Neural progenitor cell (in vitro differentiated cells): ENCODE data around the gene MED25. TPM values are rescaled to one million over a fixed set of nuclear protein-coding genes. Genes with fewer than 3 reads are reported as not detected.

ENCODE experiments used
- DNase-seq: peaks from one replicate; pipeline ENCODE4 v3.0.0-alpha.2; 2016; ENCODE audit warnings: low spot score
- H2AFZ ChIP-seq: fragments of 200-600 bp; sonication (generic); replicated peaks from 2 replicates; pipeline ENCODE4 v1.6.1; 2016; ENCODE audit warnings: antibody characterized with exemption
- H3F3A ChIP-seq: fragments of 200-600 bp; sonication (generic); 2 replicates; pipeline ENCODE4 v1.6.1; 2016; ENCODE audit warnings: antibody characterized with exemption, low read depth
- H3K27ac ChIP-seq: fragments of 200-600 bp; sonication (generic); 2 replicates; pipeline ENCODE4 v1.5.1; 2016; ENCODE audit warnings: mild to moderate bottlenecking
- H3K27me3 ChIP-seq: fragments of 200-600 bp; sonication (generic); 2 replicates; pipeline ENCODE4 v1.6.1; 2016; ENCODE audit warnings: mild to moderate bottlenecking, moderate library complexity
- H3K36me3 ChIP-seq: fragments of 200-600 bp; sonication (generic); 2 replicates; pipeline ENCODE4 v1.5.1; 2016
- H3K4me1 ChIP-seq: fragments of 200-600 bp; sonication (generic); 2 replicates; pipeline ENCODE4 v1.6.1; 2016; ENCODE audit warnings: mixed run types
- H3K4me2 ChIP-seq: fragments of 200-600 bp; sonication (generic); 2 replicates; pipeline ENCODE4 v1.6.1; 2016
- H3K4me3 ChIP-seq: fragments of 200-600 bp; sonication (generic); 2 replicates; pipeline ENCODE4 v1.5.1; 2016
- H3K79me2 ChIP-seq: fragments of 200-600 bp; sonication (generic); 2 replicates; pipeline ENCODE4 v1.6.1; 2016; ENCODE audit warnings: low read depth
- H3K9ac ChIP-seq: fragments of 200-600 bp; sonication (generic); 2 replicates; pipeline ENCODE4 v1.6.1; 2016
- H3K9me3 ChIP-seq: fragments of 200-600 bp; sonication (generic); 2 replicates; pipeline ENCODE4 v1.5.1; 2016; ENCODE audit warnings: low read depth
- H4K20me1 ChIP-seq: fragments of 200-600 bp; sonication (generic); 2 replicates; pipeline ENCODE4 v1.6.1; 2016; ENCODE audit warnings: low read depth
- H3K27ac Mint-ChIP-seq: 3 replicates; pipeline ENCODE4 v1.8.0; 2021; ENCODE audit warnings: mixed read lengths
- H3K27me3 Mint-ChIP-seq: 2 replicates; pipeline ENCODE4 v1.8.0; 2022; ENCODE audit warnings: low read depth, mild to moderate bottlenecking, inconsistent platforms, moderate library complexity, mixed read lengths; ENCODE audit not compliant: insufficient read depth
- H3K36me3 Mint-ChIP-seq: 3 replicates; pipeline ENCODE4 v1.8.0; 2021; ENCODE audit warnings: mixed read lengths
- H3K4me1 Mint-ChIP-seq: 3 replicates; pipeline ENCODE4 v1.8.0; 2021; ENCODE audit warnings: mixed read lengths
- H3K4me3 Mint-ChIP-seq: 3 replicates; pipeline ENCODE4 v1.8.0; 2021; ENCODE audit warnings: mild to moderate bottlenecking, moderate library complexity, mixed read lengths
- H3K9me3 Mint-ChIP-seq: 3 replicates; pipeline ENCODE4 v1.8.0; 2020; ENCODE audit warnings: mixed read lengths
- CTCF ChIP-seq: fragments of 200-600 bp; sonication (generic); IDR thresholded peaks from 2 replicates; pipeline ENCODE4 v1.5.1; 2017; ENCODE audit warnings: antibody characterized with exemption, mild to moderate bottlenecking
- EZH2 ChIP-seq: fragments of 200-600 bp; sonication (generic); IDR thresholded peaks from 2 replicates; pipeline ENCODE4 v1.6.1; 2017; ENCODE audit warnings: antibody characterized with exemption, mild to moderate bottlenecking, moderate library complexity
- EZH2phosphoT487 ChIP-seq: fragments of 200-600 bp; sonication (generic); IDR thresholded peaks from 2 replicates; pipeline ENCODE4 v1.6.1; 2017; ENCODE audit warnings: antibody characterized with exemption
- total RNA-seq: library from RNA; depleted of rRNA; stranded (reverse); fragments of >200 nt; gene quantifications from 2 replicates; pipeline ENCODE4 v1.2.3, GENCODE V29; 2015; ENCODE audit warnings: low replicate concordance

MED25 gene
- total RNA-seq, 1 donor from 2014 or later = 44.9 TPM

GRCh38 chr19:49824662-49825061, 6.6 kb downstream of the MED25 start:
- TF ChIP-seq EZH2 = no peak
- TF ChIP-seq EZH2phosphoT487 = no peak
- TF ChIP-seq CTCF = no peak
- H3K79me2 ChIP-seq = peaks cover 54% of the 10 kb centered on the region

GRCh38 chr19:49827034-49827433, 8.9 kb downstream of the MED25 start:
- Histone ChIP-seq H3K9ac (no peak overlapping the region), H3K36me3 (no peaks in the 10 kb centered on the region), H3K9me3 (no peaks in the 10 kb centered on the region), H3K79me2 (peaks cover 32% of the 10 kb centered on the region), H3F3A (no peaks in the 10 kb centered on the region), H3K4me2 (no peak overlapping the region), H4K20me1 (peaks cover 38% of the 10 kb centered on the region), H3K4me1 (no peaks in the 10 kb centered on the region), H3K27ac (no peak overlapping the region), H3K4me3 (no peak overlapping the region), H3K27me3 (no peaks in the 10 kb centered on the region), H2AFZ (no peak overlapping the region)
- Mint-ChIP-seq H3K4me1 (no peaks in the 10 kb centered on the region), H3K36me3 (peaks cover 20% of the 10 kb centered on the region), H3K9me3 (no peaks in the 10 kb centered on the region), H3K4me3 (no peak overlapping the region), H3K27me3 (peaks cover 2% of the 10 kb centered on the region), H3K27ac (no peak overlapping the region)
- TF ChIP-seq CTCF (no peak), EZH2phosphoT487 (no peak), EZH2 (no peak)
- no peak for DNase-seq

More at GRCh38 chr19:49824662-49825061, 6.6 kb downstream of the MED25 start:
- Histone ChIP-seq H3K9me3 (no peaks in the 10 kb centered on the region), H3K9ac (no peak overlapping the region), H3K4me1 (no peaks in the 10 kb centered on the region), H3K36me3 (no peaks in the 10 kb centered on the region), H3K27me3 (no peaks in the 10 kb centered on the region), H2AFZ (no peak overlapping the region), H3F3A (no peaks in the 10 kb centered on the region), H4K20me1 (peaks cover 38% of the 10 kb centered on the region), H3K27ac (no peak overlapping the region), H3K4me2 (no peak overlapping the region), H3K4me3 (no peak overlapping the region)
- no peak overlapping the region for H3K4me3 Mint-ChIP-seq
- no peaks in the 10 kb centered on the region for H3K9me3 Mint-ChIP-seq
- H3K4me1 Mint-ChIP-seq = peaks cover 11% of the 10 kb centered on the region
- DNase-seq = no peak
- no peaks in the 10 kb centered on the region for H3K27me3 Mint-ChIP-seq
- H3K27ac Mint-ChIP-seq = no peak overlapping the region
- peaks cover 21% of the 10 kb centered on the region for H3K36me3 Mint-ChIP-seq

- H3K27me3 Mint-ChIP-seq = peaks cover 4% of the 10 kb centered on the region
- no peak overlapping the region for H3K27ac Mint-ChIP-seq
- Histone ChIP-seq H3F3A (no peaks in the 10 kb centered on the region), H3K4me3 (no peak overlapping the region), H2AFZ (no peak overlapping the region), H3K9ac (no peak overlapping the region), H4K20me1 (peaks cover 34% of the 10 kb centered on the region), H3K27ac (no peak overlapping the region), H3K4me1 (no peaks in the 10 kb centered on the region), H3K36me3 (no peaks in the 10 kb centered on the region), H3K27me3 (no peaks in the 10 kb centered on the region), H3K4me2 (no peak overlapping the region), H3K9me3 (no peaks in the 10 kb centered on the region), H3K79me2 (peaks cover 14% of the 10 kb centered on the region)
- peaks cover 22% of the 10 kb centered on the region for H3K36me3 Mint-ChIP-seq
- no peak overlapping the region for H3K4me3 Mint-ChIP-seq
- H3K4me1 Mint-ChIP-seq = no peaks in the 10 kb centered on the region
- no peak for DNase-seq
- no peaks in the 10 kb centered on the region for H3K9me3 Mint-ChIP-seq
- no peak for TF ChIP-seq EZH2
These were observed 11.1 kb downstream of the MED25 start for GRCh38 chr19:49829200-49829599.

GRCh38 chr19:49829721-49830120, 11.6 kb downstream of the MED25 start:
- Histone ChIP-seq H3K4me1 (no peaks in the 10 kb centered on the region), H3K27me3 (no peaks in the 10 kb centered on the region), H2AFZ (no peak overlapping the region), H3K9me3 (no peaks in the 10 kb centered on the region), H3K36me3 (no peaks in the 10 kb centered on the region), H3K4me2 (no peak overlapping the region), H3F3A (no peaks in the 10 kb centered on the region), H3K27ac (no peak overlapping the region), H4K20me1 (peaks cover 35% of the 10 kb centered on the region), H3K9ac (no peak overlapping the region), H3K79me2 (peaks cover 9% of the 10 kb centered on the region), H3K4me3 (no peak overlapping the region)
- no peak for DNase-seq
- H3K4me1 Mint-ChIP-seq = no peaks in the 10 kb centered on the region
- no peak overlapping the region for H3K4me3 Mint-ChIP-seq
- no peak overlapping the region for H3K27ac Mint-ChIP-seq
- no peak for TF ChIP-seq CTCF
- TF ChIP-seq EZH2 = no peak
- TF ChIP-seq EZH2phosphoT487 = no peak
- H3K27me3 Mint-ChIP-seq = peaks cover 4% of the 10 kb centered on the region
- H3K9me3 Mint-ChIP-seq = no peaks in the 10 kb centered on the region
- H3K36me3 Mint-ChIP-seq = peaks cover 23% of the 10 kb centered on the region
